HG02870 (cell line): ENCODE results near the gene CHPF2.

ENCODE experiments used
- ATAC-seq: cut with Tn5 transposase; IDR thresholded peaks from one replicate; pipeline ENCODE4 v1.9.1; 2021; ENCODE audit warnings: mild to moderate bottlenecking, moderate library complexity; ENCODE audit not compliant: unreplicated experiment

CHPF2 gene

GRCh38 chr7:151204383-151205032, 27.8 kb upstream of the CHPF2 start:
- no peak for ATAC-seq

GRCh38 chr7:151205730-151206129, 26.6 kb upstream of the CHPF2 start:
- ATAC-seq, result no peak

GRCh38 chr7:151206914-151207313, 25.4 kb upstream of the CHPF2 start:
- ATAC-seq, result no peak

- ATAC-seq, result no peak
Measured at GRCh38 chr7:151207315-151207714, 25.0 kb upstream of the CHPF2 start.

- no peak for ATAC-seq
Measured at GRCh38 chr7:151207804-151208203, 24.5 kb upstream of the CHPF2 start.

GRCh38 chr7:151208253-151208862, 23.9 kb upstream of the CHPF2 start:
- ATAC-seq, result no peak

GRCh38 chr7:151209588-151209987, 22.7 kb upstream of the CHPF2 start:
- no peak for ATAC-seq

- ATAC-seq, result no peak
Measured at GRCh38 chr7:151210087-151210854, 22.0 kb upstream of the CHPF2 start, which contains the start of gene H2BK1. Gene H2BK1 (minus strand): TSS chr7:151210488. CDS start chr7:151210318, 170 bp downstream.

GRCh38 chr7:151211155-151211772, 21.0 kb upstream of the CHPF2 start:
- ATAC-seq, result no peak

GRCh38 chr7:151212626-151213025, 19.7 kb upstream of the CHPF2 start:
- no peak for ATAC-seq

GRCh38 chr7:151213826-151214225, 18.5 kb upstream of the CHPF2 start:
- no peak for ATAC-seq

- ATAC-seq, result no peak
Measured at GRCh38 chr7:151215396-151215795, 16.9 kb upstream of the CHPF2 start.

- no peak for ATAC-seq
Measured at GRCh38 chr7:151218170-151218569, 14.1 kb upstream of the CHPF2 start.

- ATAC-seq, result no peak
Measured at GRCh38 chr7:151223728-151224127, 8.6 kb upstream of the CHPF2 start.

GRCh38 chr7:151225948-151226510, 6.3 kb upstream of the CHPF2 start:
- ATAC-seq, result no peak

GRCh38 chr7:151226560-151226874, 5.8 kb upstream of the CHPF2 start:
- ATAC-seq, result peak; percentile 12

GRCh38 chr7:151226875-151227782, 5.2 kb upstream of the CHPF2 start, which contains the start of gene ABCF2:
Gene ABCF2 (minus strand): TSS chr7:151227205. CDS start chr7:151226458, 747 bp downstream.
- peak; percentile 99 for ATAC-seq

GRCh38 chr7:151228024-151228866, 4.0 kb upstream of the CHPF2 start:
- ATAC-seq, result no peak

- no peak for ATAC-seq
Measured at GRCh38 chr7:151229249-151229648, 3.0 kb upstream of the CHPF2 start.
